GM21360 (cell line): ENCODE data around the gene ZDHHC5.
A peak's percentile ranks its signal among the peaks of the same experiment; 100 is the strongest.
"Not testable (repeated sequence)": the region's sequence is repeated elsewhere in the genome, so short reads cannot be mapped to it uniquely, and the experiment has no call there.

Experiments
- ATAC-seq: cut with Tn5 transposase; IDR thresholded peaks from one replicate; pipeline ENCODE4 v1.9.1; 2021; ENCODE audit warnings: mild to moderate bottlenecking, moderate library complexity; ENCODE audit not compliant: unreplicated experiment

Gene ZDHHC5

GRCh38 chr11:57663975-57664374 is 3.9 kb upstream of the ZDHHC5 start:
- ATAC-seq: no peak

- peak; percentile 57 for ATAC-seq
Observed at GRCh38 chr11:57667117-57667735, 688 bp upstream of the ZDHHC5 start.

DNA sequence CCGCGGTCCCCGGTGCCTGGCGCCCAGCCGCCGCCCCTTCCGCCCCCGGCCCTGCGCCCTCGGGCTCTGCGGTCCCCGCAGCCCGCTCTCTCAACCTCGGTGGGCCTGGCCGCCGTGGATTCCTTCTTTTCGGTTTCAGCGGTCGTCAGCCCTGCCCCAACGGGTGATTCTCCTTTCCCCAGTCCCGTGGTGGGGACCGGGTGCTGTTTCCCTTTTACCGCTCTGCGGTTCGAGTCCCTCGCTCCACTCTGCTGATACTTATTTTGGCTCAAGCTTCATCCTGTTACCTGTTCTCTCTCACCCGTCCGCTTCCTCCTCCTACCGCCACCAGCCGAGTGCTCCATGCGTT is 494 bp downstream of the ZDHHC5 start:
- peak; percentile 7 for ATAC-seq

- ATAC-seq: no peak
Observed at GRCh38 chr11:57674251-57674650, 6.3 kb downstream of the ZDHHC5 start.

- no peak for ATAC-seq
Observed at GRCh38 chr11:57675176-57675941, 7.4 kb downstream of the ZDHHC5 start.

GRCh38 chr11:57679396-57679795 is 11.5 kb downstream of the ZDHHC5 start:
- ATAC-seq: no peak

GRCh38 chr11:57680552-57680874 is 12.6 kb downstream of the ZDHHC5 start:
- no peak for ATAC-seq

DNA sequence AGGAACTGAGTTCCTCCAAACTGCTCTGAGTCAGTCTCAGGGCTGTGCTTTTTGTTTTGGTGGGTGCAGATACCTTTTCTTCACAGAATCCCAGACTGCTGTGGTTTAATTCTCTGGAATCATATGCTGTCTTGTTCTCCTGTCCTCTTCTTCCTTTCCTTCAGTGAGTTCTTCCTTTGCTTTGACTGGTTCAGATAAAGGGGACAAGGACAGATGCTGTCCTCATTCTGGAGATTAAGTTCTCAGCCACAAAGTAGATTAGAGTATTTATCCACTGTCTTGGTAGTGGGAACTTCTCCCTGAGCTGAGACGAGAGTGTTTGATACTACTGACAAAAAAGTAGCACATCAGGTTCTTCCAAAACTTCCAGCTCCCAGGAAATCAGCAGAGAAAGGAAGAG is 13.3 kb downstream of the ZDHHC5 start:
- ATAC-seq: no peak

DNA sequence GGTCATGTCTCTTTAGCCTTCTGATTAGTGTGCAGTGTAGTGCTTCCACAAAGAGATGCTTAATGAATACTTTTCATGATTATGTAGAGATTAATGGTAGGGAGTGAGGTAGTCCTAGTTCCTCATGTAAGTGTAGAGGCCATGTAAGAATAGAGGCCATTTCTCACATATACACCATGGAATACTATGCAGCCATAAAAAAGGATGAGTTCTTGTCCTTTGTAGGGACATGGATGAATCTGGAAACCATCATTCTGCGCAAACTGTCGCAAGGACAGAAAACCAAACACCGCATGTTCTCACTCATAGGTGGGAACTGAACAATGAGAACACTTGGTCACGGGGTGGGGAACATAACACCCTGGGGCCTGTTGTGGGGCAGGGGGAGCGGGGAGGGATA is 22.6 kb downstream of the ZDHHC5 start:
- not testable (repeated sequence) for ATAC-seq

DNA sequence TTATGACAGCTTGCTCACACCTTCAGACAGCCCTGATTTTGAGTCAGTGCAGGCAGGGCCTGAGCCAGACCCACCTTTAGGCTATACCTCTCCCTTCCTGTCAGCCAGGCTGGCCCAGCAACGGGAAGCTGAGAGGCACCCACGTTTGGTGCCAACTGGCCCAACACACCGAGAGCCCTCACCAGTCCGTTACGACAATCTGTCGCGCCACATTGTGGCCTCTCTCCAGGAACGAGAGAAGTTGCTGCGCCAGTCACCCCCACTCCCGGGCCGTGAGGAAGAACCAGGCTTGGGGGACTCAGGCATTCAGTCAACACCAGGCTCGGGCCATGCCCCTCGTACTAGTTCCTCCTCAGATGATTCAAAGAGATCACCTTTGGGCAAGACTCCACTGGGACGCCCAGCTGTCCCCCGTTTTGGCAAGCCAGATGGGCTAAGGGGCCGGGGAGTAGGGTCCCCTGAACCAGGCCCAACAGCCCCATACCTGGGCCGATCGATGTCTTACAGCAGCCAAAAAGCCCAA is 31.0 kb downstream of the ZDHHC5 start:
- no peak for ATAC-seq

GRCh38 chr11:57699813-57700212 is 31.9 kb downstream of the ZDHHC5 start:
- ATAC-seq: no peak

DNA sequence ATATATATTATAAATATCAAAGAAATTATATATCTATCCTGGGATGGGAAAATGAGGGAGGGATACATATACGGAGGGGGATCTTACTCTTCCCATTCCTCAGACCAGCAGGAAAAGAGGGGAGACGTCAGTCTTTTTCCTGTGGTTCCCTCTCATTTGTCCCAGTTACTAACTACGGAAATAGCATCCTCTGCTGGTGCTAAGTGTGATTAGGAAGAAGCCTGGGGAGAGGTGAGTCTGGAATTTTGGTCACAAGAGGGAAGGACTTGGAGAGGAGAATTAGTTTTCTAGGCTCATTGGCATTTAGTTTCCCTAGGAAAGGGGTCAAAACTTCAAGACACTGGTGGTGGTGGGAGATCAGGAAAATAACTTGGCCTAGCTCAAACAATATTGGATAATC is 32.5 kb downstream of the ZDHHC5 start:
- ATAC-seq: no peak

- ATAC-seq: no peak
Observed at GRCh38 chr11:57703341-57703740, 35.4 kb downstream of the ZDHHC5 start.

- ATAC-seq: no peak
Observed at GRCh38 chr11:57704932-57705331, 37.0 kb downstream of the ZDHHC5 start.

DNA sequence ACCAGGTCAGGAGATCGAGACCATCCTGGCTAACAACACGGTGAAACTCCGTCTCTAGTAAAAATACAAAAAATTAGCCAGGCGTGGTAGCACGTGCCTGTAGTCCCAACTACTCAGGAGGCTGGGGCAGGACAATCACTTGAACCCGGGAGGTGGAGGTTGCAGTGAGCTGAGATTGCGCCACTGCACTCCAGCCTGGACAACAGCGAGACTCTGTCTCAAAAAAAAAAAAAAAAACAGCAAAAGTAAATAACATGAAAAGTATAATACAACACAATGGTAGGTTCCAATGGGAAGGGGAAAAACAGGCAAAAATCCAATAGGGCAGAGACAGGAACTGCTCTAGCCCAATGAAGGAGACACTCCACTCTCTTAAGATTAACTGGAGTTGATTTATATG is 37.5 kb downstream of the ZDHHC5 start:
- not testable (repeated sequence) for ATAC-seq

DNA sequence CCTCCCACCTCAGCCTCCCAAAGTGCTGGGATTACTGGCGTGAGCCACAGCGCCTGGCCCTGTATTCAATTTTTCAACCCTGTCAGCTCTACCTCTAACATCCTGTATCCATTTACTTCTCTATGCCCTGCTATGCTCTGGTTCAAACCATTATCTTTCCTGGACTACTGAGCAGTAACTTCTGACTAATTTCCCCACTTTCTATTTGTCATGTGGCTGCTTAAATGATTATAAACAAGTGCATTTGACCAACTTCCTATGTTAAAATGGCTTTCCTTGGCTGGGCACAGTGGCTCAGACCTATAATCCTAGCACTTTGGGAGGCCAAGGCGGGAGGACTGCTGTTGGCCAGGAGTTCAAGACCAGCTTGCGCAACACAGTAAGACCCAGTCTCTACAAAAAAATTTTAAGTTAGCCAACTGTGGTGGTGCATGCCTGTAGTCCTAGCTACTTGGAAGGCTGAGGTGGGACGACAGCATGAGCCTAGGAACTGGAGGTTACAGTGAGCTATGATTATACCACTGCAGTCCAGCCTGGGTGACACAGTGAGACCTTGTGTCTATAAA is 42.0 kb downstream of the ZDHHC5 start:
- no peak for ATAC-seq

DNA sequence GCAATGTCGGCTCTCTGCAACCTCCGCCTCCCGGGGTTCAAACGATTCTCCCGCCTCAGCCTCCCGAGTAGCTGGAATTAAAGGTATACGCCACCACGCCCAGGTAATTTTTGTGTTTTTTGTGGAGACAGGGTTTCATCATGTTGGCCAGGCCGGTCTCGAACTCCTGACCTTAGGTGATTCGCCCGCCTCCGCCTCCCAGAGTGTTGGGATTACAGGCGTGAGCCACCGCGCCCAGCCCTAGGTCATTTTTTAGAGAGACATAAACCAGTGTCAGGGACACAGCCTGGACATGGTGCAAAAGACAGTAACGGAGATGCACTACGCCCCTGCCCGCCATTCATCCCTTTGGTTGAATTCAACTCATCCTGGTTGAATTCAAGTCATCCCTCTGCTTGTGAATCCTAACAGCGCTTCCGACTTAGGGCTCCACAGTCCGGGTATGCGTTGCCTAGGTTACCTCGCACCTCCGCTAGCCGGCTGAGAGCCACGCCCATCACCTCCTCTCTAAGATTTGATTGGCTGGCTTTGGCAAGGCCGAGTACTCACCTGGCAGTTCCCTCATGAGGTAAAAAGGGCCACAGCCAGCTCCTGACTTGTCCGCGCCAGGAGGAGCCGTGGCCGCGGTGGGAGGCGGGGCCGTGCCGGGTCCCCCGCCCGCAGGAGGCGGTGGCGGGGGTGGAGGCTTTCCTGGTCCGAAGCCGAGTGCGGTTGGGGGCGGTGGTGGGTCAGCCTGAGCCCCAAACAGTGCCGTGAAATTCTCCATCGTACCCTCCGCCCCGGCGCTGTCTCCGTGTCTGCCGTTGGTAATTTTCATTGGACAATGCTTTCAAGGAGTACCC is 43.7 kb downstream of the ZDHHC5 start, which contains the start of gene MED19:
Gene MED19, minus strand, starts transcription at position 802 of the 842 bp plus-strand sequence. Its CDS starts 36 bp downstream, at position 766.
- ATAC-seq: peak; percentile 46

DNA sequence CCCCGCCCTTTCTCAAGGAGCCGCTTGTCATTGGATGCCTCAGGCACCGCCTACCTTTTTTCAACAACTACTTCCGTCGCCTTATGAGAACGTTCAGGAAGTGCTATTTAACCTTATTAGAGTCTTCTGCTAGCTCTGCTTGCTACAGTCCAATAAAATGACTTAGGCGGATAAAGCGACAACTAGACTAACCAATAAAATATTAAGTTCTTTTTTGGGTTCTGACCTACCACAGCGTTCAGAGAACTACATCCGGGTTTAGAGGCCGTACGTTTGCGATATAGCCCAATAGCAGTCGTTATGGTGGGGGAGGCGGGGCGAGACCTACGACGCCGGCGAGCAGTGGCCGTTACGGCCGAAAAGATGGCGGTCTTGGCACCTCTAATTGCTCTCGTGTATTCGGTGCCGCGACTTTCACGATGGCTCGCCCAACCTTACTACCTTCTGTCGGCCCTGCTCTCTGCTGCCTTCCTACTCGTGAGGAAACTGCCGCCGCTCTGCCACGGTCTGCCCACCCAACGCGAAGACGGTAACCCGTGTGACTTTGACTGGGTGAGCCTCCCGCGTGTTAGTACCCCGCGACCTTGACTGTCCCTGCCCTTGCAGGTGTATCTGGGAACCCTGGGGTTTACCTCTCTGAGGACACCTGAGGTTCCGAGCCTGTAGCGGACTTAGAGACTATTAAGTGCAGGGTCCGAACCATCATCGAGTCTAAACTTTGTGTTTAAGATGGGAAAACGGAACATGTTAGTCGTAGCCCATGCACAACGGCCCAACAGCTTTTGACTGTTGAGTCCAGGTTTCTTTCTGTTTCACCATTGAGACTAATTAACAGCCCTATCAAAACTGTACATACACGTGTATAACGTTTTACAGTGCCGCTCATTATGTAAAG is 44.6 kb downstream of the ZDHHC5 start, which contains the start of gene TMX2:
Gene TMX2, plus strand, starts transcription at position 338 of the 895 bp plus-strand sequence. Its CDS starts 26 bp downstream, at position 364.
- peak; percentile 89 for ATAC-seq

DNA sequence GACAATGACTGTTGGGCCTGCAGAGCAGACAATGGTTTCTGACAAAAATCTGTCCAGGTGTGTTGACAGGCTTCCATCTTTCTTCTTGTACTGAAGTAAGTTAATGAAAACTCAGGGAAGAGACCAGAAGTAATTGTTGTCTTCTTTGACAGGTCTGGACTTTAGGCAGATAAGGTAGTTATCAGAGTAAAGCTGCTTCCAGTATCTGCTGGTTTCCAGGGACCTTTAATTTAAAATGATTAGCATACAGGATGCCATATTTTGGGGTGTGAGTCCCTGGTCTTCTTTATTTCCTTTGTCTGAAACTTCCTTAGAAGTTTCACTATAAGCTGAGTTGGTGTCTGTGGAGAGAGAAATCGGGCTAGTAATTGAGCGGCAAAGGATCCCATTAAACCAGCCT is 45.9 kb downstream of the ZDHHC5 start:
- no peak for ATAC-seq

DNA sequence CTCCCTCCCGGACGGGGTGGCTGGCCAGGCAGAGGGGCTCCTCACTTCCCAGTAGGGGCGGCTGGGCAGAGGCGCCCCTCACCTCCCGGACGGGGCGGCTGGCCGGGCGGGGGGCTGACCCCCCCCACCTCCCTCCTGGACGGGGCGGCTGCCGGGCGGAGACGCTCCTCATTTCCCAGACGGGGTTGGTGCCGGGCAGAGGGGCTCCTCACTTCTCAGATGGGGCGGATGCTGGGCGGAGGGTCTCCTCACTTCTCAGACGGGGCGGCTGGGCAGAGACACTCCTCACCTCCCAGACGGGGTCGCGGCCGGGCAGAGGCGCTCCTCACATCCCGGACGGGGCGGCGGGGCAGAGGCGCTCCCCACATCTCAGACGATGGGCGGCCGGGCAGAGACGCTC is 48.8 kb downstream of the ZDHHC5 start:
- ATAC-seq: not testable (repeated sequence)
